Measurements from ENCODE around the gene CFTR.

The CFTR gene

DNA sequence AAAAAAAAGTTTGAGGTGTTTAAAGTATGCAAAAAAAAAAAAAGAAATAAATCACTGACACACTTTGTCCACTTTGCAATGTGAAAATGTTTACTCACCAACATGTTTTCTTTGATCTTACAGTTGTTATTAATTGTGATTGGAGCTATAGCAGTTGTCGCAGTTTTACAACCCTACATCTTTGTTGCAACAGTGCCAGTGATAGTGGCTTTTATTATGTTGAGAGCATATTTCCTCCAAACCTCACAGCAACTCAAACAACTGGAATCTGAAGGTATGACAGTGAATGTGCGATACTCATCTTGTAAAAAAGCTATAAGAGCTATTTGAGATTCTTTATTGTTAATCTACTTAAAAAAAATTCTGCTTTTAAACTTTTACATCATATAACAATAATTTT, 130.6 kb downstream of the CFTR start:
- no peak for TF ChIP-seq POLR2AphosphoS5 (IDR thresholded peaks at IDR 0.05; ENCODE audit: low read depth, low read length)
- no peak for TF ChIP-seq SIN3A (IDR thresholded peaks at IDR 0.05; ENCODE audit: borderline replicate concordance, insufficient read depth, low read length)
- no peak for TF ChIP-seq TAF1 (IDR thresholded peaks at IDR 0.05; ENCODE audit: borderline replicate concordance, insufficient read depth, low read length)
- TF ChIP-seq REST (IDR thresholded peaks at IDR 0.05; ENCODE audit: insufficient read depth in 1 of 2, low read depth in 2 of 2, low read length in 2 of 2): no peak
- no peak for TF ChIP-seq FOXP2 (optimal IDR thresholded peaks at IDR 0.05; ENCODE audit: borderline replicate concordance, extremely low read depth, extremely low read length, insufficient read depth)

- TF ChIP-seq FOXP2 (optimal IDR thresholded peaks at IDR 0.05; ENCODE audit: borderline replicate concordance, extremely low read depth, extremely low read length, insufficient read depth) (no peak), SIN3A (IDR thresholded peaks at IDR 0.05; ENCODE audit: borderline replicate concordance, insufficient read depth, low read length) (no peak), POLR2AphosphoS5 (IDR thresholded peaks at IDR 0.05; ENCODE audit: low read depth, low read length) (no peak), REST (IDR thresholded peaks at IDR 0.05; ENCODE audit: insufficient read depth in 1 of 2, low read depth in 2 of 2, low read length in 2 of 2) (no peak)
Observed at GRCh38 chr7:117612637-117613036, 132.8 kb downstream of the CFTR start.

DNA sequence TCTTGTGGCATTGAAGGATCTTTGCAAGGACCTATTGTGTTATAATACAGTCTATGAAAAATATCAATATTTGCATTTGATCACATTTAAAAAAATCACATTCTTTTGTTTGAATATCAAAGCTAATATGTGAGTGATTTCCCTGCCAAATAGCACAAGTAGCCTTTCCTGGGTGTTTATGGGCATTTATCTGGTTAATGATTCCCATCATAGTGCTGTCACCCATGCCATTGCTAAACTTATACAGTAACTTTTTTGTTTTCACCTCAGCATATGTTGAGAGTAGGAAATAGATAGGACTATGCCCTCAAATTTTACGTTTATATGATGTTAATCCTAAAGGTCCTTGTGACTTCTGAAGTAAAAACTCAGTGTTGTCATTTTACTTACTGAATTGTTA, 136.9 kb downstream of the CFTR start:
- TF ChIP-seq FOXP2 (optimal IDR thresholded peaks at IDR 0.05; ENCODE audit: borderline replicate concordance, extremely low read depth, extremely low read length, insufficient read depth): no peak
- no peak for TF ChIP-seq POLR2AphosphoS5 (IDR thresholded peaks at IDR 0.05; ENCODE audit: low read depth, low read length)
- no peak for TF ChIP-seq REST (IDR thresholded peaks at IDR 0.05; ENCODE audit: insufficient read depth in 1 of 2, low read depth in 2 of 2, low read length in 2 of 2)
- TF ChIP-seq SIN3A (IDR thresholded peaks at IDR 0.05; ENCODE audit: borderline replicate concordance, insufficient read depth, low read length): no peak
- no peak for TF ChIP-seq TAF1 (IDR thresholded peaks at IDR 0.05; ENCODE audit: borderline replicate concordance, insufficient read depth, low read length)

GRCh38 chr7:117619681-117620080, 139.9 kb downstream of the CFTR start:
- no peak for TF ChIP-seq FOXP2 (optimal IDR thresholded peaks at IDR 0.05; ENCODE audit: borderline replicate concordance, extremely low read depth, extremely low read length, insufficient read depth)

GRCh38 chr7:117621075-117621618, 141.3 kb downstream of the CFTR start:
- TF ChIP-seq SIN3A (IDR thresholded peaks at IDR 0.05; ENCODE audit: borderline replicate concordance, insufficient read depth, low read length) (no peak), TAF1 (IDR thresholded peaks at IDR 0.05; ENCODE audit: borderline replicate concordance, insufficient read depth, low read length) (no peak), POLR2AphosphoS5 (IDR thresholded peaks at IDR 0.05; ENCODE audit: low read depth, low read length) (no peak), REST (IDR thresholded peaks at IDR 0.05; ENCODE audit: insufficient read depth in 1 of 2, low read depth in 2 of 2, low read length in 2 of 2) (no peak), FOXP2 (optimal IDR thresholded peaks at IDR 0.05; ENCODE audit: borderline replicate concordance, extremely low read depth, extremely low read length, insufficient read depth) (no peak)
